ENCODE results near the gene SLC46A1.

Gene SLC46A1

GRCh38 chr17:28379814-28380801 is 25.9 kb downstream of the SLC46A1 start:
- DNase-seq (ENCODE audit: low spot score): peak; percentile 54

DNA sequence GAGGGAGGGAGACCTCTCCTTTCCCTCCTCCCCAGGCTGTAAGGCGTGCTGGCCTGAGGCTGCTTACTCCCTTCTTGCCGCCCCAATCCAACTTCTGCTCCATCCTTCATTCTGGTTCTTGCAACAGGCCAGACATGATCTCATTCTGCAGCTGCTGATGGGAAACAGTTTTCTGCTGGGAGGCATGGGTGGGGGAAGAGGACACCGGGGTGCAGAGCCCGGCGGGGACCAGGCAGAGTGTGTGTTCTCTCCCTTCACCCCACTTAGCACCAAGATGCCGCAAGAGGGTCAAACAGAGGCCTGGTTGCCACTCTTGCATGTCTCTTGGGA is 33.1 kb downstream of the SLC46A1 start:
- DNase-seq (ENCODE audit: low spot score): peak; percentile 55

DNA sequence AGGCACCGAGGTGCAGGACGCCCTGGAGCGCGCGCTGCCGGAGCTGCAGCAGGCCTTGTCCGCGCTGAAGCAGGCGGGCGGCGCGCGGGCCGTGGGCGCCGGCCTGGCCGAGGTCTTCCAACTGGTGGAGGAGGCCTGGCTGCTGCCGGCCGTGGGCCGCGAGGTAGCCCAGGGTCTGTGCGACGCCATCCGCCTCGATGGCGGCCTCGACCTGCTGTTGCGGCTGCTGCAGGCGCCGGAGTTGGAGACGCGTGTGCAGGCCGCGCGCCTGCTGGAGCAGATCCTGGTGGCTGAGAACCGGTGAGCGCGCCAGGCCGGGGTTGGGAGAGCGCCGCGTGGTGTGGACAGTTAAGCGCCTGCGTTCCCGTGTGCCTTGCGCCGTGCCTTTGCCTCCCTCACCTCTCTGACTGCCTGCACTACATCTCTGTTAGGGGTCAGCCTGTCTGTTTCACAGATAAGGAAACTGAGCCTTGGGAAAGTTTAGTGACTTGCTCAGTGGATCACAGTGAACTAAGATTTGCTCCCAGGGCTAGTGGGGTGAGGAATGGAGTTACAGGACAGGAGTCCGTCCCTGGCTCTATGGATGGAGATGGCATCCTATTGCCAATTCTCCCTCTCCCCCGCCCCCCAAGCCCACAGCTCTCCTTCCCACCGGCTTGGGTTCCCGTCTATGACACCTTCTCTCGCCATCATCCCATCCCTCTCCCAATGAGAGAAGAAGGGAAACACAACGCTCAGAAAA is 33.6 kb downstream of the SLC46A1 start:
- peak; percentile 86 for DNase-seq (ENCODE audit: low spot score)

DNA sequence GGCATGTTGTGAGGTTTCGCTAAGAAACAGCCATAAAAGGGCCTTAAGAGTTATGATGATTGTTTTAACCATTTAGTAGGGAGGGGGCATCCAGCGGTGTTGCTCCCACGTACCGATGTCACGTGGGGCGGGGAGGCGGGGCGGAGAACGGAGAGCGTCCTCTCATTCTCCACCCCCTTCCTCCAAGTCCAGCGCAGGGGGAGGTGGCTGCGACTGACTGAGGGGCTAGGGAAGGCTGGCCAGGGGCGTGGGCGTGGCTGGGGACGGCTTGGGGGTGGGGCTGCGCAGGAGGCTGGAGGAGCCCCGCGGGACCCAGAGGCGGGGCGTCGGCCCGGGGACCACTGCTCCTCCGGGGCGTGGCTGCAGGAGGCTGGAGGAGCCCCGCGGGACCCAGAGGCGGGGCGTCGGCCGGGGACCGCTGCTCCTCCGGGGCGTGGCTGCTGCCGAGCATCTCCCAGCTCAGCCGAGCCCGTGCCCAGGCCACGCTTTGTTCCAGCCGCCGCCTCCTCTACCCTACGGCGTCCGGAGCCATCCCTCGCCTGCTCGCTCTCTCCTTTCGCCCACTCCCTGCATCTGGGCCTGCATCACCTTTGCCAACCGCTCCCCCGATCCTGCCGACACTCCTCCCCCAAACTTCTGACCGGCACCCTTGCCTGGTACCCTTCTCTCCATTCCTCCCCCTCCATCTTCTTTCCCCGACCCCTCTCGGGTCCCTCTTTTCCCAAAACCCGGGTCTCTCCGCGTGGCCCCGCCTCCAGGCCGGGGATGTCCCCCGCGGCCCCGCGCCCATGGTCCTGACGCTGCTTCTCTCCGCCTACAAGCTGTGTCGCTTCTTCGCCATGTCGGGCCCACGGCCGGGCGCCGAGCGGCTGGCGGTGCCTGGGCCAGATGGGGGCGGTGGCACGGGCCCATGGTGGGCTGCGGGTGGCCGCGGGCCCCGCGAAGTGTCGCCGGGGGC is 34.5 kb downstream of the SLC46A1 start, which contains the start of gene SARM1:
Gene SARM1, plus strand, starts transcription at position 450 of the 958 bp plus-strand sequence. Its CDS starts 339 bp downstream, at position 789.
- DNase-seq (ENCODE audit: low spot score): peak; percentile 100

DNA sequence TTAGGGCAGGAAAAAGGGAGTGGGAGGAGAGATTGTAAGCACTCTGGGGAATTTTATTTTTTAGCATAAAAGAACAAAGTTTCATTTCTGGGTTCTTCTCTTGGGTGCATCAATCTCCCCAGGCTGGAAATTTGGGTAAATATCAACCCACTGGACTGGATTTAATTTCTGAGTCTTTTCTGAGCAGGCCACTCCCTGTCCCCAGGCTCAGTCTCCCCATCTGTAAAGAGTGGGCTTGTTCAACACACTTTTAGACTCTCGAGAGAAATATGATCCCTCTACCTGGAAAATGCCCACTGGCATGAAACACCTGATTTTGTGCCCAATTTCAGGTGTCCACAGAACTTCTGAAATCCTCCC is 35.3 kb downstream of the SLC46A1 start:
- no peak for DNase-seq (ENCODE audit: low spot score)

- peak; percentile 69 for DNase-seq (ENCODE audit: low spot score)
These were observed 35.8 kb downstream of the SLC46A1 start, which contains the start of gene VTN for GRCh38 chr17:28370035-28370743. Gene VTN (minus strand): TSS chr17:28370307. CDS start chr17:28370203, 104 bp downstream.

DNA sequence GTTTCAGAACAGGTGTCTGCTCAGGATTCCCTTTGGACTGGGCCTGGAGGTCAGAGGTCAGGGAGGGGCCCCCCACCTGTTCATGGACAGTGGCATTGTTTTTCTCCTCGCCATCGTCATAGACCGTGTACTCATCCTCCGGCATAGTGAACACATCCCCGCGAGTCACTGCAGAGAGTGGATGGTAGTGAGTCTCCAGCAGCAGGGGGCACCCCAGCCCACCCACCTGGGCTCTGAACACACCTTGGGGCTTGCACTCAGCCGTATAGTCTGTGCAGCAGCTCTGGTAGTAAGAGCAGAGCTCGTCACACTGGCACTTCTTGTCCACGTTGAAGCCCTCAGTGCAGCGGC is 36.4 kb downstream of the SLC46A1 start:
- DNase-seq (ENCODE audit: low spot score): peak; percentile 46

DNA sequence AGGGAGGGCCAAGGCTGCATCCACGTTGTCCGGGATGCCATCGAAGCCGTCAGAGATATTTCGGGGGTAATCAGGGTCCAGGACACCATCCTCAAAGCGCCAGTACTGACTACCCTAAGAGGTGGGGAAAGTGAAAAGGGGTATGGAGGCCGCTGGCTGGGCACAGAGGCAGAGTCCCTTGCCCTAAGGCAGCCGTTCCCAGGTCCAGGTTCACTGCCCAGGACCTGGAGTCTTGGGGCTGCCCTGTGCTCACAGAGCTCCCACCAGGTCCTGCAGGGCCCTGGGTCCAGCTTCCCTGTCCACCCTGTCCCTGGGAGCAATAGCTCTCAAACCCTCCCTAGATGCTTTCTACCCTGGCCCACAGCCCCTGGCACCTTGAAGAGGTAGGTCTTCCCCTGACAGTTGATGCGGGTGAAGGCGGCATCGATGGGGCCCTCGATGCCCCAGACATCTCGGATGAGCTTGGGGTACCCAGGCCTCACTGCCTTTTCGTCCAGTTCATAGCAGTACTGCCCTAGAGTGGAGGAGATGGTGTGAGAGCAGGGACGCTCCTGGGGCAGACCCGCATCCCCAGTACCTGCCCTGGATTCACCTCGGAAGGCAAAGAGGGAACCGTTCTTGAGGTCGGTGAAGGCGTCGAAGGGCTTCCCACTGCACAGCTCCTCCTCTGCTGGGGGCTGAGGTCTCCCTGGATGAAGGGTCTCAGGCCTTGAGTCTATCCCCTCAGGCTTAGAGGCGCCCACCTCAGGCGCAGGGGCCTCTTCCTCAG is 36.9 kb downstream of the SLC46A1 start:
- no peak for DNase-seq (ENCODE audit: low spot score)

DNA sequence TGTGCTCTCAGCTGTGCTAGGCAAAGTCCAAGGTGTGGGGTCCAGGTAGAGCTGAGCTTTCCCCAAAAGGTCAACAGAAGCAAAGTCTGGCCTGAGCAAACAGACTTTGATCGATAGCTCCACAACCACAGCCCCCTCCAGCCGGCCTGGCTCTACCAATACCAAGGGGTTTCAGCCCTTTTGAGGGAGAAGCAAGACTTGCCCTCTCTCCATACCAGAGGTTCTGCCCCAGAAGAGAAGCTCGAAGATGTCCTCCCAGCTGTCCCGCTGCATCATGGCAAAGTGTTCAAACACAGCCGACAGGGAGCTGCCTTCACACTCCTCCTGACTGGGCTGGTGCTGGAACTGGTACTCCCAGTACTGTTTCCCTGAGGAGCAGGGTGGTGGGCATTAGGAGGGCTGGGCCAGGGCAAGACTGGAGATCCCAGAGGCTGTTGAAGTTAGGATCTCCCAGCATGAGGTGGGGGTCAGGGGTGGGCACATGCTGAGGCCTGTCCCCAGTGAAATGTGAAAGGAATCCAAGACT is 37.6 kb downstream of the SLC46A1 start:
- no peak for DNase-seq (ENCODE audit: low spot score)

DNA sequence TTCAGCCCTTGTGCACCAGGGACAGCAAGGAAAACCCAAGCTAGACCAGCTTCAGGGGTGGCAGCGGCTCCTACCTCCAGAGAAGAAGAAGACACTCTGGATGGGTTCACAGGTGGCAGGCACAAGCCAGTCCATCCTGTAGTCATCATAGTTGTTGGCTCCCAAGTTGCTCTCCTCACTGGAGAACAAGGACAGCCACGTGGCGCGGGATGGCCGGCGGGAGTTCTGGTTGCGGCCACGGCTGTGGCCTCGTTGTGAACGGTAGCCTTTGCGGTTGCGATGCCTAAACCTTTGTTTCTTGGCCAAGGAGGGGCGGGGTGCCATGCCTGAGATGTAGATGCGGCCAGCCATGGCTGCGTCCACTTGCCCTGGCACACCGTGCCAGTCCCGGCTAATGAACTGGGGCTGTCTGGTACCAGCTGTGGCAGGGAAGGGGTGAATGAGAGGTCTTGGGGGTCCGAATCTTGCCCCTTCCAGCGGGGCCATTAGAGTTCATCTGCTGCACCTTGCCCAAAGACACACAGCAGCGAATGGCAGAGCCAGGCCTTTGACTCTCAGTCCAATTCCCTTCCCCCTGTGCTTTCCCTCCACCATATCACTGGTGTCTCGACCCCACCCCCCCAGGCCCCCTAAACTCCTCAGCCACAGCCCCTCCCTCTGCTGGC is 38.2 kb downstream of the SLC46A1 start:
- peak; percentile 21 for DNase-seq (ENCODE audit: low spot score)

- no peak for DNase-seq (ENCODE audit: low spot score)
These were observed 39.4 kb downstream of the SLC46A1 start for GRCh38 chr17:28366605-28367004.

DNA sequence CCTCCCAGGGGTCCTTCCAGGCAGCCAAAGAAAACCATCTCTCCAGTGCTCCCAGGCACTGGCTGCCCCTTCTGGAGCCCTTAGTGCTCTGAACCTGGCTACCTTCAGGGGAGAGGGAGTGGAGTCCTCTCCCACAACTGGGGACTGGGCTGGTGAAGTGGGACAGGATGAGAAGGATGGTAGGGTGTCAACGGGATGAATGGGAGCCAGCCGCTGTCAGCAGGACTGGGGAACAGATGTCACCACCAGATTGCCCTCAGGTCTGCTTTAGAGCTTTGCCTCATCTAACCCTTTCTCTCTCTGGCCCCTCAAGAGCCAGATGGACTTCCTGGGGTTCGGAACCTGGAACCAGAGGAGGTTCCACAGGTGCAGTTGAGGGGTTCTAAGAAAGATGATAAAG is 40.5 kb downstream of the SLC46A1 start:
- DNase-seq (ENCODE audit: low spot score): peak; percentile 30

- DNase-seq (ENCODE audit: low spot score): peak; percentile 22
These were observed 41.2 kb downstream of the SLC46A1 start, which contains the start of gene SEBOX for GRCh38 chr17:28364665-28365363. Gene SEBOX (minus strand): TSS chr17:28365199. CDS start chr17:28365151, 48 bp downstream.

GRCh38 chr17:28363776-28364650 is 42.0 kb downstream of the SLC46A1 start:
- no peak for DNase-seq (ENCODE audit: low spot score)

DNA sequence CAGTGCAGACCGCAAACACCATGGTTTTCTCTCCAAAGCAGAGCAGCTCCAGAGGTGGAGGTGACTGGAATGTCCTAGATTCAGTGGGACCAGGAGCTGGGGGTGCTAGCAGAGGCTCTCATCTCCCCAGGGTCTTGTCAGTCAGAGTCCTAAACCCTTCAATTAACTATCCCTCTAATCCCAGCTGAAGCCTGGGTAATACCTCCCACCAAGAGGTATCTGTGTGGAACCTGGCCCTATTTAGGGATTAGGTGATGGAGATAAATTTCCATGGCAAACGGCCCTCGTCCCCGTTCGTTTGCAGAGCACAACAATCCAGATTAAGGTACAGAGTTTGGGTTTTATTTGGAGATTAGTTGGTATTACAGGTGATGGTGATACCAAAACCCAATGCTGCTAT is 42.8 kb downstream of the SLC46A1 start:
- DNase-seq (ENCODE audit: low spot score): peak; percentile 77

GRCh38 chr17:28357901-28358197 is 48.2 kb downstream of the SLC46A1 start:
- no peak for DNase-seq (ENCODE audit: low spot score)

DNA sequence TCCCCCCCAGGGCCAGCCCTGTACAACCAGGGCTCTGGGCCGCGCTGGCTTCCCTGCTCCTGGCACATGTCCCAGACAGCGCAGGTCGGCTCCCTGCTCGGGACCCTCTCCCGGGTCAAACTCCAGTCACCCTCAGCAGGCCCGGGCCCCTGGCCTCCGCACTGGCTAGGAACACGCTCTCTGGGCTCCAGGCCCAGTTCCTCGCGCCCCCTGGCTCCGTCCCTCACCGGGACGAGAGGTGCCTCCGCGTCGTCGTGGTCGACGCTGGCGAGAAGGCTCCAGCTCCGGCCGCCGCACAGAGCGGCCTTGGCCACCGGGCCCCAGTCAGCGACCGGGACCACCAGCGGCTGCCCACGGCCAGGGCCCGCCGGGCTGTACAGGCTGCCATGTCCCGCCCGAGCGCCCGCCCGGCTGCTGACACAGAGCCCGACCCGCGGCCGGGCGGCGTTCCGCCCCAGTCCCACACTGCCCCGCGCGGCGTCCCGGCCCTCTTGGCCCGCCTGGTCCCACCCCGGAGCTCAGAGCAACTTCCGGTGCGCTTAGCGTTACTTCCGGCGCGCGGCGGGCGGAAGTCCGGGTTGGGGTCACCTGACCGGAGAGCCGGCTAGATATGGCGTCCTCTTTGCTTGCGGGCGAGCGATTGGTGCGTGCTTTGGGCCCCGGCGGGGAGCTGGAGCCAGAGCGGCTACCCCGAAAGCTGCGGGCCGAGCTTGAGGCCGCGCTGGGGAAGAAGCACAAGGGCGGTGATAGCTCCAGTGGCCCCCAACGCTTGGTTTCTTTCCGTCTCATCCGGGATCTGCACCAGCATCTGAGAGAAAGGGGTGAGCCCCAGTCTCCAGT is 48.7 kb downstream of the SLC46A1 start, which contains the start of gene POLDIP2:
Gene POLDIP2, minus strand, starts transcription at position 467 of the 840 bp plus-strand sequence. Its CDS starts 79 bp downstream, at position 388.
- DNase-seq (ENCODE audit: low spot score): peak; percentile 100

Data from D341Med (cell line).